Type B pancreatic cell (in vitro differentiated cells): ENCODE measurements around the gene NCBP3. TPM values are rescaled to one million over a fixed set of nuclear protein-coding genes. Genes with fewer than 3 reads are reported as not detected.

ENCODE experiments used
- DNase-seq: peaks from one replicate; pipeline ENCODE4 v3.0.0; 2021; ENCODE audit warnings: mixed read lengths; ENCODE audit not compliant: unreplicated experiment; ENCODE audit errors: extremely low spot score
- H3K27ac Mint-ChIP-seq: 2 replicates; pipeline ENCODE4 v1.8.0; 2021; ENCODE audit warnings: mild to moderate bottlenecking, mixed read lengths
- H3K27me3 Mint-ChIP-seq: 2 replicates; pipeline ENCODE4 v1.8.0; 2021; ENCODE audit warnings: mixed read lengths
- H3K36me3 Mint-ChIP-seq: 2 replicates; pipeline ENCODE4 v1.8.0; 2021; ENCODE audit warnings: mixed read lengths
- H3K4me1 Mint-ChIP-seq: one replicate; pipeline ENCODE4 v1.8.0; 2021; ENCODE audit warnings: mixed read lengths; ENCODE audit not compliant: unreplicated experiment
- H3K4me3 Mint-ChIP-seq: 2 replicates; pipeline ENCODE4 v1.8.0; 2021; ENCODE audit warnings: mild to moderate bottlenecking, mixed read lengths
- H3K9me3 Mint-ChIP-seq: 2 replicates; pipeline ENCODE4 v1.8.0; 2021; ENCODE audit warnings: mixed read lengths
- CTCF ChIP-seq: fragments of 200-600 bp; sonication (generic); conservative IDR thresholded peaks from 2 replicates; pipeline ENCODE4 v1.5.0; 2021; ENCODE audit warnings: antibody characterized with exemption, mild to moderate bottlenecking
- total RNA-seq: library from RNA; stranded (reverse); gene quantifications from 2 replicates; pipeline ENCODE4 v1.2.1, GENCODE V29; 2021; ENCODE audit warnings: low replicate concordance

NCBP3 gene
- total RNA-seq, 1 donor from 2014 or later = 58.2 TPM

- no peaks in the 10 kb centered on the region for H3K4me1 Mint-ChIP-seq
- no peak for TF ChIP-seq CTCF
- no peak overlapping the region for H3K4me3 Mint-ChIP-seq
- H3K27ac Mint-ChIP-seq = no peak overlapping the region
- H3K9me3 Mint-ChIP-seq = no peaks in the 10 kb centered on the region
- DNase-seq = no peak
- no peaks in the 10 kb centered on the region for H3K27me3 Mint-ChIP-seq
- no peaks in the 10 kb centered on the region for H3K36me3 Mint-ChIP-seq
Measured at GRCh38 chr17:3870871-3871306, 24.8 kb upstream of the NCBP3 start.

- Mint-ChIP-seq H3K9me3 (no peaks in the 10 kb centered on the region), H3K36me3 (no peaks in the 10 kb centered on the region), H3K27ac (no peak overlapping the region), H3K27me3 (no peaks in the 10 kb centered on the region), H3K4me3 (no peak overlapping the region), H3K4me1 (no peaks in the 10 kb centered on the region)
- DNase-seq = no peak
- TF ChIP-seq CTCF = no peak
Measured at GRCh38 chr17:3867606-3868005, 21.6 kb upstream of the NCBP3 start.

- TF ChIP-seq CTCF = no peak
- no peak overlapping the region for H3K27ac Mint-ChIP-seq
Measured at GRCh38 chr17:3867106-3867505, 21.1 kb upstream of the NCBP3 start.

GRCh38 chr17:3866276-3866675, 20.2 kb upstream of the NCBP3 start:
- TF ChIP-seq CTCF = no peak
- Mint-ChIP-seq H3K4me3 (no peak overlapping the region), H3K27ac (no peak overlapping the region), H3K4me1 (no peaks in the 10 kb centered on the region), H3K9me3 (no peaks in the 10 kb centered on the region), H3K36me3 (no peaks in the 10 kb centered on the region), H3K27me3 (no peaks in the 10 kb centered on the region)
- no peak for DNase-seq

More at GRCh38 chr17:3867106-3867505, 21.1 kb upstream of the NCBP3 start:
- no peaks in the 10 kb centered on the region for H3K36me3 Mint-ChIP-seq
- H3K27me3 Mint-ChIP-seq = no peaks in the 10 kb centered on the region
- H3K4me1 Mint-ChIP-seq = no peaks in the 10 kb centered on the region
- no peaks in the 10 kb centered on the region for H3K9me3 Mint-ChIP-seq
- no peak for DNase-seq
- H3K4me3 Mint-ChIP-seq = no peak overlapping the region

DNA sequence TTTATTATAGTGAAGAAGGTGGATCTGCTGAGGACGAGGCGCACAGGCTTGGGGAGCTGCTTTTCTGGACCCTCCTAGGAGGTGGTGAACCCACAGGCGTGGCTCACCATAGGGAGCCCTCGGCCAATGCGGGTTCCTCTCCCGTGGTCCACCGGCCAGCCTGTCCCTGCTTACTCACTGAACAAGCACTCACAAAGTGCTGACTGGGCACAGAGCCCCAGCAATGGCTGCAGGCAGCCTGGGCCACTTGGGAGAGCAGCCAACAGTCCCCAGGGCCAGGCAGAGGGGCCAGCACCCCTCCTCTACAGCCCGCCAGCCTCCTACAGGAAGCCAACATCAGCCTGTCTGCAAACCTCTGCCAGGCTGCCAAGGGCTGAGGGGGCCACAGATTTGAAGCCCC, 19.1 kb upstream of the NCBP3 start:
- Mint-ChIP-seq H3K27me3 (no peaks in the 10 kb centered on the region), H3K27ac (no peak overlapping the region), H3K4me3 (no peak overlapping the region), H3K9me3 (no peaks in the 10 kb centered on the region), H3K4me1 (no peaks in the 10 kb centered on the region), H3K36me3 (no peaks in the 10 kb centered on the region)
- DNase-seq = no peak
- TF ChIP-seq CTCF = no peak

DNA sequence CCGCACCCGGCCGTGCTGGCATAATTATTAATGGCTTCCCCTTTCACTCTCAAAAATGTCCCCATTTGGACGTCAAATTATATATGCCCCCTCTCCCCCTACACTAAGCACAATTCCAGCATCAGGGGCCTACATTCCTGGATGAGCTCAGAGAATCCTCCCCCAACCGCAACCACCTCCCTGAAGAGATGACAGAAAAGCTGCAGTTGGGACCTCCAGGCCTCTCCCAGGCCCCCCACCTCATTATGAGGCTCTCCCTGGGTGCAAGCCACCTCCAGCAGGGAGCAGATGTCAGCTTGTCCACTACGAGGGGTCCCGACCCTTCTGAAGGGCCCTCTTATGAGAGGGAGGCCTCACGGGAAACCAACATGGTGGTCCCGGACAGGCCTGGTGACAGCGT, 18.5 kb upstream of the NCBP3 start:
- no peaks in the 10 kb centered on the region for H3K36me3 Mint-ChIP-seq

More for the DNA sequence above, 18.5 kb upstream of the NCBP3 start:
- no peak for TF ChIP-seq CTCF
- no peaks in the 10 kb centered on the region for H3K9me3 Mint-ChIP-seq
- no peaks in the 10 kb centered on the region for H3K27me3 Mint-ChIP-seq
- no peak overlapping the region for H3K27ac Mint-ChIP-seq
- no peaks in the 10 kb centered on the region for H3K4me1 Mint-ChIP-seq
- no peak overlapping the region for H3K4me3 Mint-ChIP-seq
- no peak for DNase-seq
